HTR-8/SVneo (cell line): Measurements from ENCODE around the gene LRRC75B.
"Not testable (repeated sequence)": the region's sequence is repeated elsewhere in the genome, so short reads cannot be mapped to it uniquely, and the experiment has no call there.

Experiments
- DNase-seq: peaks from one replicate; pipeline ENCODE4 v3.0.0; 2011; ENCODE audit warnings: low spot score, mixed read lengths; ENCODE audit not compliant: insufficient read length
- FAIRE-seq: peaks from 2 replicates; lab custom pipeline; 2011; peaks lifted over from hg19 to GRCh38; lab: Jason Lieb, UNC

Gene LRRC75B

DNA sequence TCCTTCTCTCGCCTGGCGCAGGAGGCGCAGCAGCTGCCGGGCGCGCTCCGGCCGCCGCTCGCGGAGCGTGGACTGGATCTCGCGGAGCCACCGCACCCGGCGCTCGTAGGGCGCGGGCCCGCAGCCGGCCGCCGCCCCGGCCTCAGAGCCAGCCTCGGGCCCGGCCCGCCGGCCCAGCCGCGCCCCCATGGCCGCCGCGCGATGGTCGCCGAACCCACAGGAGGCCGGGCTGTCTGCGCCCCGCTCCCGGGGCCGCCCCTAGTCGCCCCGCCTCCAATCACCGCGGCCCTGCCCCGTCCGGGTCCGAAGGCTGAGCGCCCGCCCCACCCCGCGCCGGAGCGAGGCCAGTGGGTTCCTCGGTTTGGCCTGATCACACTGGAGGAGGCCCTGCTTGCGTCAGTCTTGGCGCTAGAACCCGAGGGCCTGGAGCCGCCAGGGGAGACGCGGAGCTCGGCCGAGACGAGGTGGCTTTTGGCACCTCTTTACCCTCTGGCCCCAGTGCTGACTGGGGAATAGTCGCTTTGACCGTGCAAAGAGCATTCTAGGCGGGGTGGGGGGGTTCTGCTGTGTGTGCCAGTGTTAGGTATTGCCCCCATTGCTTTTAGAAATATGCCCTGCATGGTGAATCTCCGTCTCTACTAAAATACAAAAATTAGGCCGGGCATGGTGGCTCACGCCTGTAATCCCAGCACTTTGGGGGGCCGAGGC, at the start of gene LRRC75B:
Gene LRRC75B (minus strand): TSS at position 223 of the 708 bp plus-strand sequence. CDS start 34 bp downstream, at position 189.
- FAIRE-seq (peak; percentile 57), DNase-seq (peak; percentile 83)

GRCh38 chr22:24642307-24642706, 49.4 kb upstream of the LRRC75B start:
- not testable (repeated sequence) for FAIRE-seq, DNase-seq

- not testable (repeated sequence) for DNase-seq, FAIRE-seq
These were observed 43.6 kb upstream of the LRRC75B start for GRCh38 chr22:24636513-24636912.

- FAIRE-seq, DNase-seq: not testable (repeated sequence)
These were observed 42.0 kb upstream of the LRRC75B start for GRCh38 chr22:24634776-24635389.

- not testable (repeated sequence) for FAIRE-seq, DNase-seq
These were observed 40.6 kb upstream of the LRRC75B start for GRCh38 chr22:24633231-24634023.

DNA sequence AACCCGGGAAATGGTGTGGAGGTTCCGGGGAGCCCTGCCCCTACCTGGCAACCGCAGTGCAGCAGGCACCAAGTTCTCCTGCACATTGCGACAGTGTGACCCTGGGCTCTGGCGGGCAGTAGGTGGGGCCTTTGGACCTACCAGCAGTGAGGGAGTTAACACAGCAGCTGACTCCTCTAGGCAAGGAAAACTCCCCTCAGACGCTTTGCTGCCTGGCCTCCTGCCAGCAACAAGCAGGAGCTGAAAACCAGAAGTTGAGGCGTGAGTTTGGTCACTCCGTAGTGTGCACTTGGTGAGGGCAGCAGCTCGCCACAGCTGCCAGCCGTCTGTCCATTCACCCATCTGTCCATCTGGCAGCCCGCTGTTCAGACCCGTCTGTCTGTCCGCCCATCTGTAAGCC, 39.8 kb upstream of the LRRC75B start:
- DNase-seq, FAIRE-seq: not testable (repeated sequence)

- not testable (repeated sequence) for DNase-seq, FAIRE-seq
These were observed 38.7 kb upstream of the LRRC75B start for GRCh38 chr22:24631430-24632122.

DNA sequence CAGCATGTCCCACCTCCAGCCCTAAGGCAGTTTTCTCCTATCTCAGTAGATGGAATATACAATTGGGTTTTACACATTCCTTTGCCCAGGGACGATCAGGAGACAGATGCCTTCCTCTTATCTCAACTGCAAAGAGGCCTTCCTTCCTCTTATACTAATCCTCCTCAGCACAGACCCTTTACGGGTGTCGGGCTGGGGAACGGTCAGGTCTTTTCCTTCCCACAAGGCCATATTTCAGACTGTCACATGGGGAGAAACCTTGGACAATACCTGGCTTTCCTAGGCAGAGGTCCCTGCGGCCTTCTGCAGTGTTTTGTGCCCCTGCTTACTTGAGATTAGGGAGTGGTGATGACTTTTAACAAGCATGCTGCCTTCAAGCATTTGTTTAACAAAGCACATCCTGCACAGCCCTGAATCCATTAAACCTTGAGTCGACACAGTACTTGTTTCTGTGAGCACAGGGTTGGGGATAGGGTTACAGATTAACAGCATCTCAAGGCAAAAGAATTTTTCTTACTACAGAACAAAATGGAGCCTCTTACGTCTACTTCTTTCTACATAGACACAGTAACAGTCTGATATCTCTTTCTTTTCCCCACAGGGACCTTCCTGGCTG, 38.0 kb upstream of the LRRC75B start:
- FAIRE-seq, DNase-seq: not testable (repeated sequence)

DNA sequence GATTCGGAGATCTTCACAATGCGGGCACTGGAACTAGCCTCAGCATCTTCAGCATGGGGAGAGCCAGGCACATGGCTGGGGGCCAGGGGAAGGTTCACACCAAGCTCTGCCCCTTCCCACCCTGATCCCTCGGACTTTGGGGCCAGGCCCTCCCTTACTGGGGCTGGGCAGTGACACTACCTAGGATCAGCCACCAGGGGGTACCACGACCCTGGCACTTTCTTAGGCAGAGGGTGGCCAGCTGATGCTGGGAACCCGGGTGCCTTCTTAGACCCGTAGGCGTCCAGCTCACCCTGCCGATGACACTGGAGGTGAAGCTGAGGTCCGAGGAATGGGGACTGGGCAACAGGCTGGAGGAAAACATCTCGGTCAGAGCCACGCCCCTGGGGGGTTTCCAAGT, 36.2 kb upstream of the LRRC75B start:
- not testable (repeated sequence) for FAIRE-seq, DNase-seq

DNA sequence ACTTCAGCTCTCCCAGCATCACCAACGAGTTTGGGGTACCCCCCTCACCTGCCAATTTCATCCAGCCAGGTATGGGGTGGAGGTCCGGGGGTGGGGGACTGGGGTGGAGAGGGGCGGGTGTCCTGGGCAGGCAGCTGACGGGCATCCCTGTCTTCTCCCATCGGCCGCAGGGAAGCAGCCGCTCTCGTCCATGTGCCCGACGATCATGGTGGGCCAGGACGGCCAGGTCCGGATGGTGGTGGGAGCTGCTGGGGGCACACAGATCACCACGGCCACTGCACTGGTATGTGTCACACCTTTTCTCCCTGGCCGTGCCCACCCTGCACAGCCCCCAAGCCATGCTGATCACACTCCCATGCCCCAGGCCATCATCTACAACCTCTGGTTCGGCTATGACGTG, 35.0 kb upstream of the LRRC75B start:
- FAIRE-seq = not testable (repeated sequence)

DNA sequence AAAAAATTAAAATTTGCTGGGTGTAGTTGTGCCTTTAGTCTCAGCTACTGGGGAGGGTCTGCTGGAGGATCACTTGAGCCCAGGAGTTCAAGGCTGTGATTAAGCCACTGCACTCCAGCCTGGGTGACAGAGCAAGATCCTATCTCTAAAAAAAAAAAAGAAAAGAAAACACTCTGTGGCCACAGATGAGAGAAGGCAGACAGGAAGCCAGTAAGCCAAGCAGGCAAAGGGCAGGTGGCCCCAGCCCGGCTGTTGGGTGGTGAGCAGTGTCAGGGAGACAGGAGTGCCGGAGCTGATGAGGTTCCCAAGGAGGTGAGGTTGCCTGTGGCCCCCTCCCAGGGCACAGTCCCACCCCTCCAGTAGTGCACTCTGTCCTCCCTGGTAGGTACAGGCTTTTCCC, 29.7 kb upstream of the LRRC75B start:
- not testable (repeated sequence) for DNase-seq, FAIRE-seq

More for the DNA sequence above, 35.0 kb upstream of the LRRC75B start:
- not testable (repeated sequence) for DNase-seq

DNA sequence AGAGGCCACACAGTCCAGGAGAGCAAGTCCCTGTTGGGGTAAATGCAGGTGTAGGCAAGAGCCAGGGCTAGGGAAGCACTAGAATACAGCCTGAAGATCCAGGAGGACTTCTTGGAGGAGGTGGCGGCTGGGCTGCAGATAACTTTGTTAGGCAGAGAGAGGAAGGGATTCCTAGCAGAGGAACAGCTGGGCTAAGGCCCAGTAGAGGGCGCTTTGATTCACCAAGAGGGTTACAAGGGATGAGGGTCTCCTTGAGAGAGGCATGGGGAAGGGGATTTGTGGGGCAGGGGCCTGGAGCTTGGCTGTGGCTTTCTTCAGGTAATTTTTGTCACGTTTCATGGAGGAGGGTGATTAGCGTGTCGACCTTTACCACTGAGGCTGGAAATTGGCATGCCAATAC, 28.4 kb upstream of the LRRC75B start:
- not testable (repeated sequence) for FAIRE-seq, DNase-seq

DNA sequence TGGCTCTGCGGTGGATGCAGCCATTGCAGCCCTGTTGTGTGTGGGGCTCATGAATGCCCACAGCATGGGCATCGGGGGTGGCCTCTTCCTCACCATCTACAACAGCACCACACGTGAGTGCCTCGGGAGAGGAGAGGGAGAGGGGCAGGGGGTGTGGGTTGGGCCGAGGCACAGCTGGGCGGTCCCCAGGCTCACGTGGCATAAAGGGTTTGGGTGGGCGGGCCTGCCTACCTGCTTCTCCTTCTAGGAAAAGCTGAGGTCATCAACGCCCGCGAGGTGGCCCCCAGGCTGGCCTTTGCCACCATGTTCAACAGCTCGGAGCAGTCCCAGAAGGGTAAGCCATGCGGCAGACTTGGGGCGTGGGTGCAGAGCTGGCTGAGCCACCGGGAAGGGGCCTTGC, 21.9 kb upstream of the LRRC75B start:
- FAIRE-seq, DNase-seq: not testable (repeated sequence)

DNA sequence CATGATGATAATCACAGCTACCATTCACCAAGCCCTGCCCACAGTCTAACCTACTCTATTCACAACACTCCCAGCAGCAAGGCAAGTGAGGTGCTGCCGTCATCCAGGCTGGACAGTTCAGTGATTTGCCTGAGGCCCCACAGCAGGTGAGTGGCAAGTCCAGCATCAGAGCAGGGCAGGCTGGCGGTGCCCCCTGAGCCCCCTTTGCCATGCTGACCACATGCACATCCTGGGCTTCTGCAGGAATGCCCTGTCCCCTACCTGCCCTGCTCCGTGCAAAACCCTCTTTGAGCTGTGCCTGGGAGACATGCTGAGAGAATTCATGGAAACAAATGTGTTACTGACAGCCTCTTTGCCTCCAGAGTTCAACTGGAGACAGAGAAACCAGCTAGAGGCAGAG, 17.0 kb upstream of the LRRC75B start:
- FAIRE-seq, DNase-seq: not testable (repeated sequence)

- FAIRE-seq, DNase-seq: not testable (repeated sequence)
These were observed 15.5 kb upstream of the LRRC75B start for GRCh38 chr22:24608327-24608726.

- not testable (repeated sequence) for DNase-seq
These were observed 14.6 kb upstream of the LRRC75B start for GRCh38 chr22:24607429-24607983.

DNA sequence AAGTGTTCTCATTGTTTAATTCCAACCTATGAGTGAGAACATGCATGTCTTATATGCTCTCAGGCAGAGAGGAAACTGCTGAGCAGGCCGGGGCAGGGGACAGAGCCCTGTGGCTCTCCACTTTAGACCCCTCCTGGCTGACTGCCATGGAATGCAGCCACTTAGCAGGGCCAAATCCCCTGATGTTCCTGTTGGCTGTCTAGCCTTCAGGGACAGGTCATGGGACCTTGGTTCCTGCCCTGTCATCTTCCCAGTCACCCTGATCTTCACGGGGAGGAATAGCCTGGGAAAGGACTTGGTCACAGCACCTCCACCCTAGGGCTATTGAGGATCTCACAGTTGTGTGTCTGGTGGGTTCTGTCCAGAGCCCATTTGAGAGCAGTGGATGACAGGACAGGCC, 13.5 kb upstream of the LRRC75B start:
- FAIRE-seq, DNase-seq: not testable (repeated sequence)

More at GRCh38 chr22:24607429-24607983, 14.6 kb upstream of the LRRC75B start:
- FAIRE-seq = not testable (repeated sequence)

- not testable (repeated sequence) for DNase-seq, FAIRE-seq
These were observed 11.1 kb upstream of the LRRC75B start for GRCh38 chr22:24603770-24604629.
